Measurements from ENCODE around the gene SYNGR2.
"Not testable (repeated sequence)": the region's sequence is repeated elsewhere in the genome, so short reads cannot be mapped to it uniquely, and the experiment has no call there.

The SYNGR2 gene

DNA sequence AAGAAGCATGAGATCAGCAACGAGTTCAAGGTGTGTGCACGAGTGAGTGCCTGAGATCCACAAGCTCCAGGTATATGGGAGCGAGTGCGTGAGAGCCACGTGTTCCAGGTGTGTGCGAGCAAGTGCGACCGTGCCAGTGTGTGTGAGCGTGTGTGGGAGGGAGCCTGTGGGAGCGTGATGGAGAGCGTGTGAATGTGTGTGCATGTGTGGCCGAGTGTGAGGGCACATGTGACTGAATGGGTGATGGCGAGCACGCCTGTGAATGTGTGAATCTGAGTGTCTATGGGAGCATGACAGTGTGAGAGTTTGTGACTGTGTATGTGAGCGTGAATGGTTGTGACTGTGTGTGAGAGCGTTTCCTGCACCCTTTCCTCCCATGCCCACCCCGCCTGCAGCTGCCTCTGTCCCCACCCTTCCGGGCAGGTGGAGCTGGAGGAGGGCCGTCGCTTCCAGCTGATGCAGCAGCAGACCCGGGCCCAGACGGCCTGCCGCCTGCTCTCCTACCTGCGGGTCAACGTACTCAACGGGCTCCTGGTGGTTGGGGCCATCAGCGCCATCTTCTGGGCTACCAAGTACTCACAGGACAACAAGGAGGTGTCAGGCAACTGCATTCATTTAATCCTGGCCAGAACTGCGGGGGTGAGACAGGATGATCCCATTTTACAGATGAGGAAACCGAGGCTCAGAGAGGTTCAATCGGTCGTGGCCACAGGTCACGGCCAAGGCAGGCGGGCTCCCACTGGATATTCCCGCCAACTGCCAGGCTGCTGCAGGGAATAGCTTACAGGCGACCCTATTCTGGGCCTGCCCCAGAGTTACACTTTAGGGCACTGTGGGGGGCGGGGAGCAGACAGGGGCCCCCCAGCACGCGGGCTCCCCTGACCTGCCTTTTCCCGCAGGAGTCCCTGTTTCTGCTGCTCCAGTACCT is 34.1 kb upstream of the SYNGR2 start:
- in situ Hi-C loops (cut with MboI; ENCODE audit: low pct_unique_long_range_greater_than_20kb, low sequenced_read_pairs, unreplicated experiment) = no loop called here
- TF ChIP-seq CTCF (IDR thresholded peaks at IDR 0.05; ENCODE audit: extremely low read depth, insufficient read depth, missing control alignments) = peak; percentile 77
- peak; percentile 79 for DNase-seq (ENCODE audit: low spot score)

DNA sequence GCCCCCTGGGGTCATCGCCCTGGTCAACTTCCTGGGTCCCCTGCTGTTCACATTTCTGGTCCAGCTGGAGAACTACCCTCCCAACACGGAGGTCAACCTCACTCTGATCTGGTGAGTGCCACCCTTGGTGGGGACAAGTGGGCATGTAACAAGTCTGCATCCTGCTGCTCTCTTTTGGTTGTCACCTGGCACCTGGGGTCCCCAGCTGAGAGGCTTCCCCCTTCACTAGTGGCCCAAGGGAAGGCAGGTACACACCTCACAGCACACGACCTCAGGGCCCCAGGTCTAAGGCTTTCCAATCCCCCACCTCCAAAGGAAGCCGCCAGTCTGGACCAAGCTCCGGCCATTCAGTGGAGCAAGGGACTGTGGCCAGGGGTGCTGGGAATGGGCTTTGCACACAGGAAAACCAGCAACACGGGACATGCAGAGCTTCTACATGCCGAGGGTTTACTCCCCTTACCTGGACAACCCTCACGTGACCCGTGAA is 33.4 kb upstream of the SYNGR2 start:
- TF ChIP-seq CTCF (IDR thresholded peaks at IDR 0.05; ENCODE audit: extremely low read depth, insufficient read depth, missing control alignments) = no peak
- in situ Hi-C loops (cut with MboI; ENCODE audit: low pct_unique_long_range_greater_than_20kb, low sequenced_read_pairs, unreplicated experiment) = no loop called here
- no peak for DNase-seq (ENCODE audit: low spot score)

GRCh38 chr17:78135858-78136500 is 32.4 kb upstream of the SYNGR2 start:
- no peak for TF ChIP-seq CTCF (IDR thresholded peaks at IDR 0.05; ENCODE audit: extremely low read depth, insufficient read depth, missing control alignments)
- no peak for DNase-seq (ENCODE audit: low spot score)
- in situ Hi-C loops (cut with MboI; ENCODE audit: low pct_unique_long_range_greater_than_20kb, low sequenced_read_pairs, unreplicated experiment) = no loop called here

GRCh38 chr17:78137392-78138203 is 30.8 kb upstream of the SYNGR2 start:
- peak; percentile 72 for TF ChIP-seq CTCF (IDR thresholded peaks at IDR 0.05; ENCODE audit: extremely low read depth, insufficient read depth, missing control alignments)
- in situ Hi-C loops (cut with MboI; ENCODE audit: low pct_unique_long_range_greater_than_20kb, low sequenced_read_pairs, unreplicated experiment) = no loop called here
- DNase-seq (ENCODE audit: low spot score) = no peak

GRCh38 chr17:78138204-78139060 is 29.9 kb upstream of the SYNGR2 start:
- DNase-seq (ENCODE audit: low spot score) = no peak
- in situ Hi-C loops (cut with MboI; ENCODE audit: low pct_unique_long_range_greater_than_20kb, low sequenced_read_pairs, unreplicated experiment) = no loop called here

GRCh38 chr17:78139861-78140168 is 28.6 kb upstream of the SYNGR2 start:
- DNase-seq (ENCODE audit: low spot score); in situ Hi-C loops (cut with MboI; ENCODE audit: low pct_unique_long_range_greater_than_20kb, low sequenced_read_pairs, unreplicated experiment): not testable (repeated sequence)

More at GRCh38 chr17:78138204-78139060, 29.9 kb upstream of the SYNGR2 start:
- TF ChIP-seq CTCF (IDR thresholded peaks at IDR 0.05; ENCODE audit: extremely low read depth, insufficient read depth, missing control alignments) = no peak
